Measurements from ENCODE around the gene RREB1.

The RREB1 gene

GRCh38 chr6:7282097-7282906, 174.5 kb downstream of the RREB1 start:
- DNase-seq (ENCODE audit: low read depth in 3 of 3, low spot score in 1 of 3) = no peak

DNA sequence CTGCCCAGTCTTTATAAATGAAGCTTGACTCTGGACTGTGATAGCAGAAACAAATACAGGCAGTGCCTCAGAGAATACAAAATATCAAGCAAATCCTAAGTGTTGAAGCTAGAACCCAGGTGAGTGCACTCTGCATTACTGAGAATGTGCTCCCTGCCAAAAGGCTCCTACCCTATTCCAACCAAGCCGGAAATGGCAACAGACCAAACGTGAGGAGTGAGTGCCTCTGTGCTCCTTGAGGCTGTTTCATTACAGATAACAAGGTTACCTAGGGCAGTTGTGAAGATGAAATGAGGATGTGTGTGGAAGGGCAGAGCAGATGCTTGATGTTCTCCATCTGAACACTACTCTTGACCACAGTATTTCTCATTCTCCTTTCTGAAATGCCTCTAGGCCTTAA, 175.9 kb downstream of the RREB1 start:
- no peak for DNase-seq (ENCODE audit: low read depth in 3 of 3, low spot score in 1 of 3)

- DNase-seq (ENCODE audit: low read depth in 3 of 3, low spot score in 1 of 3) = no peak
These were observed 177.7 kb downstream of the RREB1 start for GRCh38 chr6:7285416-7285815.

GRCh38 chr6:7290079-7290478, 182.3 kb downstream of the RREB1 start:
- DNase-seq (ENCODE audit: low read depth in 3 of 3, low spot score in 1 of 3) = no peak

GRCh38 chr6:7292596-7293255, 185.0 kb downstream of the RREB1 start:
- DNase-seq (ENCODE audit: low read depth in 3 of 3, low spot score in 1 of 3) = no peak

DNA sequence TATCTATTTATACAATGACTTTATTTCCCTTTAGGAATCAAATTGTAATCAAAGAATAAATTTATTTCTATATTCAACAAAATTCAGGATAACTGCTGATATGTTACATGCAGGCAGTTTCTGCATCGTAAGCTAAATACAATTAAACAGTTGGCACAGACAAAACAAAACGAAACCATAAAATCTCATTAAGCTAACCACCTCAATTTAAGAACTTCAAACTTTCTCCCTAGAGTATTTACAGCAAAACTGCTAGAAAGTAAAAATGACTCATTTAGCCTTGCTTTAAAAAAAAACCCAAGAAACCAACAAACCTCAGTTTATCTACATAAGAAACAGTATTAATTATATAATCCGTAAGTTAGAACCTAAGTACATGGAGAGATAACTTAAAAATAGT, 188.2 kb downstream of the RREB1 start:
- DNase-seq (ENCODE audit: low read depth in 3 of 3, low spot score in 1 of 3) = no peak

- DNase-seq (ENCODE audit: low read depth in 3 of 3, low spot score in 1 of 3) = no peak
These were observed 188.8 kb downstream of the RREB1 start for GRCh38 chr6:7296602-7297001.

DNA sequence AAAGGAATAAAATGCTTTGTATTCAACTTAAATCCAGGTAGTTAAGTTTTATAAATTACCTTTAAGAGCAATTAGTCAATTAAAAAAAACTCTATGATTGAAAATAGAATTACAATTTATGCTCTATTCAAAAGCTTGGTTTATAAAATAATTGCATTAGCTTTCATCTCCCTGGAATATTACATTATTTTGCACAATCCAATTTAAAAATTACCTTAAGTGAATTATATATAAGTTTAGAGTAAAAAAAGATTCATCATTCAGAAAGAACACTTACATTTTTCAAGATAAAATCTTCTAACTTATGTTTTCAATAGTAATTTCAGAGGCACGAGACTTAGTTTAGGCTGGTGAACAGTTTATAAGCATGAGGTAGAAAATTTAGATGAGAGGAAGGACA, 190.4 kb downstream of the RREB1 start:
- DNase-seq (ENCODE audit: low read depth in 3 of 3, low spot score in 1 of 3) = no peak

DNA sequence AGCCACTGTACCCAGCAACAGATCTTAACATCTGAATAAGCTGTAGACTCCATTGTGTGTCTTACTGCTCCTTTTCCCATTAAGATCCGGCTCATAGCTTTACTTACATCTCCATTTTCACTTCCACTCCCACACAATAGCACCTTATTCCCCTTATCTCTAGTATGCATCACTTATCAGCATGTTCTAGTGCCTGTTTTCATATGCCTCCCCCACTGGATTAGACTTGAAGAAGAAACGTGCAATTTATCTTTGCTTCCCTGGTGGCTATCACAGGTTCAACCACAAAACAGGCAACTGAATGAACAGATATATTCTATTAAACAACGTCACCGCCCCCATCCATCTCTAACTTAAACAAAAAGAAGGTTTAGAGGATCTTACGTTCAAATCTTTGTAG, 193.2 kb downstream of the RREB1 start:
- DNase-seq (ENCODE audit: low read depth in 3 of 3, low spot score in 1 of 3) = no peak
